K562 (cell line): ENCODE measurements around the gene ZNF460. TPM values are rescaled to one million over a fixed set of nuclear protein-coding genes. Genes with fewer than 3 reads are reported as not detected.
A peak's percentile ranks its signal among the peaks of the same experiment; 100 is the strongest.

ENCODE experiments used
- BCLAF1 ChIP-seq, 2 experiments: fragments of 450-650 bp in 1 of 2; IDR thresholded peaks; 2 replicates each; pipeline ENCODE4 v1.6.1; 2011 to 2017; ENCODE audit warnings: low read depth in 2 of 2, antibody characterized with exemption in 1 of 2, borderline replicate concordance in 1 of 2, low read length in 1 of 2, mild to moderate bottlenecking in 1 of 2, mixed read lengths in 1 of 2; ENCODE audit not compliant: control insufficient read depth in 1 of 2
- CBX3 ChIP-seq, 2 experiments: IDR thresholded peaks; 1 replicate in 1 of 2; 2 replicates in 1 of 2; pipeline ENCODE4 v1.6.1; 2012; ENCODE audit warnings: inconsistent platforms in 2 of 2, low read length in 2 of 2, borderline replicate concordance in 1 of 2, control low read depth in 1 of 2
- CREB3 ChIP-seq: fragments of 450-650 bp; conservative IDR thresholded peaks from 2 replicates; pipeline ENCODE4 v1.6.1; 2016; ENCODE audit warnings: missing genetic modification characterization, low read depth, mild to moderate bottlenecking, missing compliant biosample characterization, moderate library complexity
- CSDE1 ChIP-seq, 2 experiments: fragments of 450-650 bp; IDR thresholded peaks; 2 replicates each; pipeline ENCODE4 v1.6.1; 2016; ENCODE audit warnings: mild to moderate bottlenecking in 1 of 2
- FOSL1 ChIP-seq: fragments of 200-800 bp; sonication (Bioruptor generic); conservative IDR thresholded peaks from 2 replicates; pipeline ENCODE4 v1.6.1; 2016; ENCODE audit warnings: missing genetic modification characterization, missing compliant biosample characterization
- FUS ChIP-seq: fragments of 200-400 bp; formaldehyde crosslinking; optimal IDR thresholded peaks from 2 replicates; pipeline ENCODE3; 2017; ENCODE audit warnings: low read depth, low read length
- GABPB2 ChIP-seq: fragments of 250-450 bp; sonication (Bioruptor Pico); conservative IDR thresholded peaks from 2 replicates; pipeline ENCODE4 v1.5.1; 2021; ENCODE audit warnings: mild to moderate bottlenecking
- HDAC1 ChIP-seq, 2 experiments: fragments of 450-650 bp; IDR thresholded peaks; 2 replicates each; pipeline ENCODE4 v1.6.1; 2016 to 2017; ENCODE audit warnings: inconsistent platforms in 1 of 2, mild to moderate bottlenecking in 1 of 2, moderate library complexity in 1 of 2
- HOMEZ ChIP-seq: fragments of 250-450 bp; sonication (Bioruptor Pico); IDR thresholded peaks from 2 replicates; pipeline ENCODE4 v1.4.0; 2020; ENCODE audit warnings: mild to moderate bottlenecking, moderate library complexity
- KDM1A ChIP-seq, 2 experiments: fragments of 450-650 bp; IDR thresholded peaks; 2 replicates each; pipeline ENCODE4 v1.6.1; 2016; ENCODE audit warnings: mild to moderate bottlenecking in 2 of 2
- MAFF ChIP-seq: IDR thresholded peaks from 2 replicates; pipeline ENCODE4 v1.6.1; 2012; ENCODE audit warnings: low read length, improper control_type of control experiment
- MCM2 ChIP-seq: fragments of 450-650 bp; IDR thresholded peaks from 2 replicates; pipeline ENCODE4 v1.6.1; 2017; ENCODE audit warnings: low read depth, mild to moderate bottlenecking
- NCOA4 ChIP-seq: fragments of 450-650 bp; IDR thresholded peaks from 2 replicates; pipeline ENCODE4 v1.6.1; 2018; ENCODE audit warnings: mild to moderate bottlenecking; ENCODE audit not compliant: partially characterized antibody
- POLR2H ChIP-seq: IDR thresholded peaks from 2 replicates; pipeline ENCODE4 v1.6.1; 2016; ENCODE audit warnings: missing genetic modification characterization, low read depth, mild to moderate bottlenecking, control low read depth, missing compliant biosample characterization, moderate library complexity
- PPARD ChIP-seq: fragments of 250-450 bp; sonication (Bioruptor Pico); IDR thresholded peaks from 2 replicates; pipeline ENCODE4 v1.8.0; 2022; ENCODE audit warnings: inconsistent platforms, mild to moderate bottlenecking, moderate library complexity
- RBM15 ChIP-seq: fragments of 200-400 bp; formaldehyde crosslinking; IDR thresholded peaks from 2 replicates; pipeline ENCODE4 v1.6.1; 2018; ENCODE audit warnings: mild to moderate bottlenecking, low read length, moderate library complexity; ENCODE audit not compliant: insufficient read depth
- SAFB2 ChIP-seq: fragments of 200-400 bp; formaldehyde crosslinking; IDR thresholded peaks from 2 replicates; pipeline ENCODE4 v1.6.1; 2018; ENCODE audit warnings: borderline replicate concordance, low read length, low read depth, moderate library complexity; ENCODE audit not compliant: severe bottlenecking
- SNAPC5 ChIP-seq: fragments of 250-450 bp; sonication (Bioruptor Pico); IDR thresholded peaks from 2 replicates; pipeline ENCODE4 v1.8.0; 2021; ENCODE audit warnings: moderate library complexity, mild to moderate bottlenecking, inconsistent platforms
- TAL1 ChIP-seq: fragments of 450-650 bp; IDR thresholded peaks from 2 replicates; pipeline ENCODE4 v1.6.1; 2016; ENCODE audit warnings: mild to moderate bottlenecking
- THRB ChIP-seq: fragments of 450-650 bp; formaldehyde crosslinking; conservative IDR thresholded peaks from 2 replicates; pipeline ENCODE4 v1.4.0; 2022; ENCODE audit warnings: mild to moderate bottlenecking, missing genetic modification characterization
- ZNF75A ChIP-seq: fragments of 450-650 bp; formaldehyde crosslinking; IDR thresholded peaks from 2 replicates; pipeline ENCODE4 v1.4.0; 2020; ENCODE audit warnings: mild to moderate bottlenecking
- polyA plus RNA-seq, 8 experiments: library from polyadenylated mRNA; depleted of rRNA in 4 of 8; stranded (reverse) in 5 of 8; unstranded in 3 of 8; fragments of >200 nt; fragmentation: Nextera tagmentation in 2 of 8; fragmentation: Illumina TruSeq in 1 of 8; extraction: Ambion mirVana in 2 of 8; extraction: Trizol in 1 of 8; gene quantifications; 2 replicates each; pipeline versions ENCODE4 v1.2.1 to v1.2.3, GENCODE V29; 2011 to 2014; ENCODE audit warnings: inconsistent platforms in 1 of 8, missing spikeins in 1 of 8
- total RNA-seq, 7 experiments: library from RNA; depleted of rRNA in 6 of 7; stranded (reverse); fragments of >200 nt in 6 of 7; fragmentation: Illumina TruSeq in 2 of 7; extraction: Trizol in 2 of 7; gene quantifications; 2 replicates each; pipeline versions ENCODE4 v1.2.1 to v1.2.3, GENCODE V29; 2011 to 2021; ENCODE audit warnings: low replicate concordance in 1 of 7

Gene ZNF460
- total and polyA plus RNA-seq, 9 of the 15 experiments (the other 6 are each of a cell fraction or from before 2014, with no cell fraction given): 0.45 to 36.2 (median 16.6) TPM

GRCh38 chr19:57280165-57280961 lies at the start of gene ZNF460 (continued):
- no peak for TF ChIP-seq BCLAF1 (IDR thresholded peaks at IDR 0.05; ENCODE audit: borderline replicate concordance in 1 of 2, control insufficient read depth in 1 of 2, low read depth in 2 of 2, low read length in 1 of 2)
- no peak for TF ChIP-seq HOMEZ (CRISPR knock-in tag)
- TF ChIP-seq PPARD (CRISPR knock-in tag): no peak
- no peak for TF ChIP-seq MCM2
- TF ChIP-seq CBX3 (IDR thresholded peaks at IDR 0.05; ENCODE audit: borderline replicate concordance in 1 of 2, low read length in 2 of 2): no peak
- TF ChIP-seq MAFF: no peak
- no peak for TF ChIP-seq KDM1A (IDR thresholded peaks at IDR 0.05)
- TF ChIP-seq SNAPC5: no peak
- TF ChIP-seq THRB: no peak
- no peak for TF ChIP-seq TAL1
- TF ChIP-seq RBM15: no peak
- no peak for TF ChIP-seq ZNF75A (CRISPR knock-in tag)
- peak; percentile 58; the same call in 1 of the 2 replicates for TF ChIP-seq POLR2H (tag)
- 0 out of 2 replicates have a peak, but pooled peaks have one; percentile 4 for TF ChIP-seq FOSL1 (tag)
- TF ChIP-seq SAFB2: no peak
- no peak; a peak in 1 of 4 replicates for TF ChIP-seq CSDE1 (IDR thresholded peaks at IDR 0.05)
- no peak for TF ChIP-seq NCOA4
- no peak for TF ChIP-seq CREB3 (tag)
- no peak for TF ChIP-seq FUS
- no peak for TF ChIP-seq GABPB2
- no peak; a peak in 2 of 4 replicates for TF ChIP-seq HDAC1 (IDR thresholded peaks at IDR 0.05)
